ENCODE results near the gene ARHGDIA.
"Not testable (repeated sequence)": the region's sequence is repeated elsewhere in the genome, so short reads cannot be mapped to it uniquely, and the experiment has no call there.

ARHGDIA gene

DNA sequence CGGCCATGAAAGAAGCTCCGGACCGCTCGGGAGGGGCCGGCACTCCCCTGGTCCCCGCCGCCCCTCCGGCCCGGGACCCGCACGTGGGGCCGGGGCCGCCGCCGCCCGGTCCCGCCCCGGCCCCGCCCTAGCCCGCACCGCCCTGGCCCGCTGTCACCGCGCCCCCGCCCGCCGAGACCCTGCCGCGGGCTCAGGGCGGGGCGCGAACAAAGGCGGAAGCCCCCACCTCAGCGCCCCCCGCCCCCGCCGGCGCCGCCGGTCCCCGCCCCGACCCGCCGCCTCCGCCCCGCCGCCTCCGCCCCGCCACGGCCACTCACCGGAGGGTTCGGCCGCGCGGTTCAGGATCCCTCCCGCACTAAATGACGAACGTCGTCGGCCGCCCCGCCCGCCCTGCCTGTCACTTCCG, at the start of gene ARHGDIA:
Gene ARHGDIA (minus strand): TSS at position 357 of the 406 bp plus-strand sequence. CDS start 1,407 bp downstream, outside the sequence.
- no peak for DNase-seq (ENCODE audit: low read depth in 1 of 2, low spot score in 1 of 2)

DNA sequence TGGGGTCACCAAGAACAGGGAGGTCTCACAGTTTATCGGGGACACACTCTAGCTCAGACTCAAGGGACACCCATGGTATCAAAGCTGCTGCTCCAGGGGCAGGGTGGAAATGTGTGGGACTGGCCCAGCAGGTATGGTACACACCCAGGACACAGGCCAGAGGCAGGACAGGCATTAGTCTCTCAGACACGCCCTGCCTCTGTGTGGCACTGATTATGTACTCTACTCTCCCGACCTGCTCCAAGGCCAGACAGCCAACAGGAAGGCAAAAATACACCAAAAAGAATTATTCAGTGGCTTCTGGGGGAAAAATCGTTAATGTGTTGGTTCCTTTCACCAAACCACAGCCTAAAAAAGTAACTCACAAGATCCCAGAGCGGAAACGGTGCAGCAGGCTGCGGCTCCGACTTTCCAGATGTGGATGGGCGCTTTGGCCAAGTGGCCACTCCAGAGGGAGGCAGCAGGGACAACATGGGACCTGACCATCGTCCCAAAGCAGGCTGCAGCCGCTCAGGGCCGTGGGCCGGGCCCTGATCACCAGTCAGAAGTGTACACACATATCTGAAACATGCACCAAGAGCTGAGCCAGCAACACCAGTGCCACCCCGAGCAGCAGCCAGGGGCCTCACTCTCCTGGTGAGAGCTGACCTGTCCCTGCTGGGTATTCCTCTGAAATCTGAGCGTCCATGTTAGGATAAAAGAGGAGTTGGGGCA, 47.9 kb upstream of the ARHGDIA start:
- DNase-seq (ENCODE audit: low read depth in 1 of 2, low spot score in 1 of 2), result no peak

DNA sequence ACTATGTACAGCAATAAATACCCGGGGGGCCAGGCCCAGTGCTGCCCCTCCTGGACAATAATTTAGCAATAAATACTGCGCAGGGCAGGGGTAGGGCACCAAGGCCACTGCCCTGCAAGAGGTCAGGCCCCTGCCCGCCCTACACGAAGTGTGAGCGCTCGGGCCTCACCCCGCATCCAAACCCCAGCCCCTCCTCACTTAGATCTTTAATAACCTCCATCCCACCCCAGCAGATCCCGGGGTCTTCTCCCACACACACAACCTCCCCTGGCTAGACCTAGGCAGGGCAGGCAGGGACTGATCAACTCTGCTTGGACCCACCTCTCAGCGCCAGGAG, 47.2 kb upstream of the ARHGDIA start:
- DNase-seq (ENCODE audit: low read depth in 1 of 2, low spot score in 1 of 2), result not testable (repeated sequence)

DNA sequence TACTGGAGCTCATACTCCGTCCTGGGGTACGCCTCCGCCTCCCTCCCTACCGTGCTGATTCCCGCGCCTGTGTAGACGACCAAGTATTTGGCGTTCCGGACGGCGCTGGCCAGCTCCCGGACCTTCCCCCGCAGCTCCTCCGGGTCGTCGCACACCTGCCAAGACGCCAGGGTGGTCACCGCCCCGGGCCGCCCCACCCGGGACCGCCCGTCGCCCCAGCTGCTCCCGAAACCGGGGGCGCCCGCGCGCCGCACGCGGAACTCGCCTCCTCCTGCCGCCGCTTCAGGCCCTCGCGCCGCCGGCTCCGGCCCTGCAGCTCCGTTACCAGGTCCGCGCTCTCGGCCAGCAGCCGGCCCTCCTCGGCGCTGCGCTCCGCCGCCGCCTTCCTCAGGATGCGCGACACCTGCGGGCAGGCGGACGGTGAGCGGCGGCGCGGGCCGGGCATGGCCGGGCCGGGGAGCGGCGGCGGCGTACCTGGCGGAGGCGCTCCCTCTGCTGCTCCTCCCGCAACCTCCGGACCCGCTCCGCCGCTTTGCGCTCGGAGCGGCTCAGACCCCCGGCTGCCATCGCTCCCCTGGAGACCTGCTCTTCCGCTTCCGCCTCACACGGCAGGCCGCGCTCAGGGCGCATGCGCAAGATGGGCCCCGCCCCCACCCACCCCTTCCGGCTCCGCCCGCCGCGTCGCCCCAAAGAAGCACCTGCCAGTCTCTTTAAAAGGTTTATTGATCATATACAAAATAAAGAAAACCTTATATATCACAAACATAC, 46.6 kb upstream of the ARHGDIA start, which contains the start of gene SIRT7:
Gene SIRT7 (minus strand): TSS at position 612 of the 768 bp plus-strand sequence. CDS start 45 bp downstream, at position 567.
- DNase-seq (ENCODE audit: low read depth in 1 of 2, low spot score in 1 of 2), result peak; percentile 72 to 76

DNA sequence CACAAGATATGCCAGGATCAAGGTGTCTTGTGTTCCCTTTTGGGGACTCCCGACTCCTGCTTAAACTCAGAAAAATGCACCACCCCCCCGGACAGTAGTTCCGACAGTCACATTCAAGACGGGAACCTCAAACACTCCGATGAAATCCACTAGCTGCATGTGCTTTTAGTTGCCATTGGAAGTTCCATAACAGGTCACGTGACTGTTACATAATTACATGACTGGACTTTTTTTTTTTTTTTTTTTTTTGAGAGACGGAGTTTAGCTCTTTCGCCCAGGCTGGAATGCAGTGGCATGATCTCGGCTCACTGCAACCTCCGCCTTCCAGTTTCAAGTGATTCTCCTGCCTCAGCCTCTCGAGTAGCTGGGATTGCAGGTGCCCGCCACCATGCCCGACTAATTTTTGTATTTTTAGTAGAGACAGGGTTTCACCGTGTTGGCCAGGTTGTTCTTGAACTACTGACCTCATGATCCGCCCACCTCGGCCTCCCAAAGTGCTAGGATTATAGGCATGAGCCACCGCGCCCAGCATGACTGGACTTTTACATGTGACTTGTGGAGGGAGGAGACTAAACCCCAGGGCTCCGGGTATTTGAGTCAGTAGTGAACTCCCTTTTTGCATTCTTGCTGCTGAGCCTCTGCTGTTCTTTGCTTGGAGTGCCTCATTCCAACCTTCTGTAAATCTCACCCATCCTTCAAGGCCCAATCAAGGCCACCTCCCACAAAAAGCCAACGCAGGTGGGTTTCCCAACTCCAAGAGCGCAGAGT, 45.3 kb upstream of the ARHGDIA start:
- no peak for DNase-seq (ENCODE audit: low read depth in 1 of 2, low spot score in 1 of 2)

DNA sequence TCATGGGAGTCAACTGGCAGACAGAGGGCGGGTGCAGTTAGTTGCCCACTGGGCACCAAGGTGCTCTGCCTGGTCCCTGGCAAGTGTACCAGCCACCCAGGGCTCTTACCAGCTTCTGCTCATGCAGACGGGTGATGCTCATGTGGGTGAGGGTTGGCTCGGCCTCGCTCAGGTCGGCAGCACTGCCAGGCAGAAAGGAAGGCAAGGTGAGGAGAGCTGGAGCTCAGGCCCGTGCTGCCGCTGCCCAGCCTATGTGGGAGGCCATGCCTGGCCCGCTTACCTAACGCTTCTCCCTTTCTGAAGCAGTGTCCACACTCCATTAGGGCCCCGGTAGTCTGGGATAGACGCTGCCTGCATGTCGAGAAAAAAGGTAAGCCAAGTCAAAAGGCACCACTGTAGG, 44.2 kb upstream of the ARHGDIA start:
- DNase-seq (ENCODE audit: low read depth in 1 of 2, low spot score in 1 of 2), result no peak

DNA sequence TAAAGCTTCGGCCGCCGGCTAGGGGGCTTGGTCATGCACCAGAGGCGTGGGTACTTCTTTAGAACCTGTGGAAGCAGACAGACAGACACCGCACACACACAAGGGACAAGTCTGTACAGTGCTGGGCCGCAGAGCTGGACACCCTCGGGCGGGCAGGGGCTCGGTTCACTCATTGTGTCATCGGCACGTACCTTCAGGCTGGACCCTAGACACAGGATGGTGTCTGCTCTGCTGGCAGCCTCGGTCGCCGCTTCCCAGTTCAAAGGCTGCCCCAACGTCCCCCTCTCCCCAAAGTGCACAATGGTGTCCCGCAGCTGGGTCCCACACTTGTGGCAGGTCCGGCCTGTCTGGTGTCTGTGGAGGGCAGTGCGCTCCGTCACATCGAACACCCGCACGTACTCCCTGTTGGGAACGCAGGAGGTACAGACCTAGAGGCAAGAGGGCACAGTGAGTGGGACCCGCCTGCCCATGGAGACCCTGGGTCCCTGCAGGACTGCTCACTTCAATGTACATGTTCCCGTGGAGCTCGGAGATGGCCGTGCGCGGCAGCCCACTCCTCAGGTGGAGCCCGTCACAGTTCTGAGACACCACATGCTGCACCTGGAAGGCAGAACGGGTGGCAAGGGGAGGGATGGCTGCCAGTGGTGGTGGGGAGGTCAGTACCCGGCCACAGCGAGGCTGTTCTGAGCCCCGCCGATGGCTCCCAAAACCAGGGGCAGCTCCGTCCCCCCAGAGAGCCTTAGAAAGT, 43.1 kb upstream of the ARHGDIA start:
- DNase-seq (ENCODE audit: low read depth in 1 of 2, low spot score in 1 of 2), result no peak

DNA sequence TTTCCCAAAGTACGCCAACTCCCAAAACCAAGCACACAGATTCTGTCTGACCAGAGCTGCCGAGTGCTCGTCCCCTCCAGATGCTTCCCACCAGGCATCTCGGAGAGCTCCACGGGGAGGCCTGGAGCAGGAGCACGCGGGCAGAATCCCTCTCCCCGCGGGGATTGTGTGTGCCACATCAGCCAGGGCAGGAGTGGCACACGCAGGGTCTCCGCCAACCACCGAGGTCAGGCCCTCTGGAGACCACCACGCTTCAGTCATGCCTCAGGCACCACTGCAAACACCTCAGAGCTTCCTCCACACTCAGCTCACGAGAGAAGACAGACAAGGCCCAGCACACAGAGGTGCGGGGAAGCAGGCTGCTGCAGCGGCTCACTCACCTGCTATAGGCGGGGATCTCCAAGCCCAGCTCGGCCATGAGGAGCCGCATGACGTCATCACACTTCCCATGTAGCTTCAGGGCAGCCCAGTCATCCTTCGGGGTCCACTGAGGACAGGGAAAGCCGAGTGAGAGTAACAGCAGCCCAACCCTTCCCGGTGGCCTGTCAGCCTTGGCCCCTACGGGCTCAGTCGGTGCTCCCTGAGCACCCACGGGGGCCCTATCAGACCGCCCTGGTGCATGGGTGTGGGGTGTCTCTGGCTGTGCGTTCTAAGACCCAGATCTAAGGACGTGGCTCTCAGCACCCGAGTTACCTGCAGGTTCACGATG, 42.4 kb upstream of the ARHGDIA start:
- DNase-seq (ENCODE audit: low read depth in 1 of 2, low spot score in 1 of 2), result no peak

DNA sequence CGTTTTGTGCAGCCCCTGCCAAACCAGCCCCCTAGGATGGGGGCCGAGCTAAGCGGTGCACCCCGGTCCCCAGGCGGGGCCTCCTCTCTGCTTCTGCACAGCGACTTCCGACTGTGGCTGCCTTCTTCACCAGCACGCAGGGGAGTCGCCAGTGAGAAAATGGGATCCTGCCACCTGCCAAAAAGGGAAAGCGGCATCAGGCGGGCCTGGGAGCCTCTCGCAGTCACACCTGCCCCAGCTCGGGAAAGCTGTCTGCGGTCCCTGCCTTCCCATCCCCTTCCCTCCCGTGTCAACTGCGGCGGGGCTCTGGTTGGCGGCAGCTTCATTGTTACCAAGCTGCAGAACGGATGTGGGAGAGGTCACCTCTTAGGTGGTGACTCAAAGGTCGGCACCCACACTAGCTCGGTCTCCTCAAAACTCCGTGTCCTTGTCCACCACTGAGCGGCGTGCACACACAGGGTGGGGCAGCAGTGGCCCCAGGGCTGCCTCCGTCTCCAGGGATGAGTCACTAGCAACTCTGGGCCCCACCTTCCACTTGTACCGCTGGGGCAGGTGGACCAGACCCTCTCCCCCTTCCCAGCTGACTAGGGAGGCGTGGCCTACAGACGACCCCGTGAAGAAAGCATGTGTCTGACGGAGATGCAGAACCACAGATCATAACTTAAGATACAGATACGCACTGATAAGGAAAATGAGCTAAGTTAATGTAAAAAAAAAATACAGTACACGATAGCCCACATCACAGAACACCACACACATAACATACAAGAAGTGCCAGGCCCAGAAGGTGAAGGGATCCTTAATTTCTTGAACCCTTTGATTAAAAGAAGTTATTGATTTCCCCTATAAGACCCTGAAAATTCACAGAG, 41.5 kb upstream of the ARHGDIA start:
- DNase-seq (ENCODE audit: low read depth in 1 of 2, low spot score in 1 of 2), result no peak

DNA sequence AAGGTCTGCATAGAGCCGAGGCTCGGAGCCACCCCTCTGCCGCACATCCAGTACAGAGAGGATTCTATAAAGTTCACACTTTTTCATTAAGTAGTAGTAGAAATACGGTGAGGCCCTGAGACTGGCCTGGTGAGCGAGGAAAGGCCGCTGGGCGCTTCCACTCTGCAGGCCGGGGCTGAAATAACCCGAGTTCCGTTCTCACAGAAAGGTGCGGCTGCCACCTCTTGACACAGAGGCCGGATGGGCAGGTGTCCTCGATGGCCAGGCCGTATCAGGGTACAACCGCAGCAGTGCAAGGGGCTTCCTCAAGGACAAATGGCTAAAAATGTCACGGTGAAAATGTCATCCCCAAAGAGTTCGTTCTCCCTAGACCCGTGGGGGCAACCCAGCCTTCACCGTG, 40.8 kb upstream of the ARHGDIA start:
- no peak for DNase-seq (ENCODE audit: low read depth in 1 of 2, low spot score in 1 of 2)

DNA sequence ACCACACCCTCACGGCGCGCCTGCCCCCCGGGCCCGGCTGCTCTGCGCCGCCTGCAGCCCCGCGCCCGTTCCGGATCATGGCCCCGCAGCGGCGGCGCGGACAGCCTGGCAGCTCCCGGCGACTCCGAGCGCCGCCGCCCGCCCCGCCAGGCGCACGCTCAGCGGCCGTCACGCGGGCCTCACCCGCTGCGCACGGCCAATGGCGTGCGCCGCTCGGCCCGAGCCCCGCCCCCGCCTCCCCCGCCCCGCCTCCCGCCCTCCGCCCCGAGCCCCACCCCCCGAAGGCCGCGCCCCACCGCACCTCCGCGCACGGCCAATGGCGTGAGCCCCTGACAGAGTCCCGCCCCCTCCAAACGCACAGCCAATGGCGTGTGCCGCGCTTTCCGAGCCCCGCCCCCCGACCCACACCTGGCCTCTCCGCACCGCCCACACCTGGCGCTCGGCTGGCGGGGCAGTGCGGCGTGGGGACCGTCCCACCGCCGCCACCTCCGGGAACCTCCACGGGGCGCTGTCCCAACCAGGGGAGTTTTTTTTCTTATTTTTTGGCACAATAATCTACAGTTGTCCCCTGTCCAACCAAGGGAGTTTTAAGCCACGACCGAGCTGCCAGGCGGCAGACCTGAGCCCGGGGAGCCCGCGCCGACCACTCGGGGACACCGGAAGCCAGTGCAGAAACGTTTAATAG, 40.3 kb upstream of the ARHGDIA start, which contains the start of gene PCYT2:
Gene PCYT2 (minus strand): TSS at position 123 of the 685 bp plus-strand sequence. CDS start 44 bp downstream, at position 79.
- DNase-seq (ENCODE audit: low read depth in 1 of 2, low spot score in 1 of 2), result peak; percentile 89 to 91

DNA sequence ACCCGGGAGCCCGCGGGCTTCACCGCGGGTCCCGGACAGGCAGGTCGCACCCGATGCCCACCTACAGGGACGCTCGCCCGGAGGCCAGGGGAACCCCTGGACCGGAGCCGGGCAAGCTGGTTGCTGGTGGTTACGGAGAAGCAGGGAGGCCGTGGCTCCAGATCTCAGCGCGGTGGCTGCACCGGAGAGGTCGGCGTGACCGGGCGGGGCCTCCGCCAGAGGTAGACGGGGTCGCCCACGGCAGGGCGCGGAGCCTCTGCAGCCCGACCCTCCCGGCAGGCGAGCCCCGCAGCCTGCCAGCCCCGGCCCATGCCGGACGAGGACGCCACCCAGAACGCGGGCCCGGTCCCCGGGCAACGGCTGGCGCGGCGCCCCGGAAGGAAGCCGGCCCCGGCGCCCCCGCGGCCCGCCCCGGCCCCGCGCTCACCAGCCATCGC, 39.7 kb upstream of the ARHGDIA start:
- DNase-seq (ENCODE audit: low read depth in 1 of 2, low spot score in 1 of 2), result no peak

DNA sequence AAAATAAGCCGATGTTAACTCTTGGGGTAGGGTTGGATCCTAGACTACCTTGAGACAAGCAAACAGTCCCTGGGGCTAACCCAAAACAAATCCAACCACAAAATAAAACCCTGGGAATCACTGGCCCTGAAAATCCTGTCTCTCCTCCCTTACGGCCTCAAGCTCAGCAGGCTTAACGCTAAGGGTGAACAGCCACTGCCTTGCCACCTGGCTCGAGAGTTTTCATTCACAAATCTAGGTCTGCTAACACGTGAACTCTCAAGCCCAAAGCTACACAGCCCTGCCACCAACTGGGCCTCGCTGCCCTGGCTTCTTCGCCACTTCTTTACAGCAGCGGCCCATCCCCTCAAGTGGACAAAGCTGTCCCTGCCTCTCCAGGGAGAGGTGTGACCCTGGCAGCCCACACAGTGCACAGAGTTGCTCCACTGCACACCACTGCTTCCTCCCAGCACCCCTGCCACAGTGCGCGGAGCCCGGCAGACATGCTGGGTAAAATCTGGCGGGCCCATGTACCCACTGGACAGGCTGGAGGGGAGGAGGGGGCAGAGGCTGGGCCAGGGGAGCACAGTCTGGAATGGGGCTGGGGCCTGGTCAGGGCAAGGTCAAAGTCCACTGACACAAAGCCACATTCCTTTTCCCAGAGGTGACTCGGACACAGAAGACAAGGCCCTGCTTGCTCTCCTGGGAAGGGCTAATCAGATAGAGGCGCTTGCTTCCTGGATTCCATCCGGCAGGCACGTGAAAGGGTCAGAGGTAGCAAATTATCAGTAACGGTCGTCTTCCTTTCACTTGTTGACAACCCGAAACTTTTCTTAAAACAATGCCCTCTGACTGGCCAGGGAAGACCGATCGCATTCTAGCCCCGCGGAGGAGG, 39.1 kb upstream of the ARHGDIA start:
- no peak for DNase-seq (ENCODE audit: low read depth in 1 of 2, low spot score in 1 of 2)

DNA sequence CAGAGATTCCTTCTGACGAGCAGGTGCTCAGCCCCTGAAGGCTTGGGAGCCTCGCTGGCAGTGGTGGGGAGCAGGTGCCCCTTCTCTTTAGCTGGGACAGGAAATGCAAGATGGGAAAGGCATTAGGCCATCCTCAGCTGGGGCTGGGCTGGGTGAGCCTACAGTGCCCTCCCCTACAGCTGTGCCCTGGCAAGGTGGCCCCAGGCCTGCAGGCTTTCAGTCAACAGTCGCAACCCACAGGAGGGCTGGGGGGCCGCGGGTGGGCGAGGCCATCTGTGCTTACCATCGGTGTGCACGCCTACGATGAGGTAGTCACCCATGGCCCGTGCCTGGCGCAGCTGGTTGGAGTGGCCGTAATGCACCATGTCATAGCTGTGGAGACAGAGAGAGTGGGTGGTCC, 38.1 kb upstream of the ARHGDIA start:
- no peak for DNase-seq (ENCODE audit: low read depth in 1 of 2, low spot score in 1 of 2)

DNA sequence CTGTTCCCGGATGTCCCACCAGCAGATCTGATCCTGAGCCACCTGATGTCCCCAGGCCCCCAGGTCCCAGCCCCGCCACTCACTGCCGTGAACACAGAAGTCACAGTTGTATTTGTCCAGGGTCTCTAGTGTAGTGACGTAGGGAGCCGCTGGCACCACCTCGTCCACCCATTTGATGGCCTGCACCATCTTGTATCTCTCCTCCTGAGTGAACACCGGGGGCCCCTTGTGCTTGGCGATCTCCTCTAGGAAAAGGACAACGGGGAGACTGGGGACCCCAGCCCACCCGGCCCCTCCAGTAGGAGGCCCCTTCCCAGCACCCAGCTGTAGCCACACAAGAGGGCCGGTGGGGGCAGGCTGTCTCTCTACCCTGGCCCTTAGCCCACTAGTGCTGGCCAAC, 37.7 kb upstream of the ARHGDIA start:
- DNase-seq (ENCODE audit: low read depth in 1 of 2, low spot score in 1 of 2), result no peak

DNA sequence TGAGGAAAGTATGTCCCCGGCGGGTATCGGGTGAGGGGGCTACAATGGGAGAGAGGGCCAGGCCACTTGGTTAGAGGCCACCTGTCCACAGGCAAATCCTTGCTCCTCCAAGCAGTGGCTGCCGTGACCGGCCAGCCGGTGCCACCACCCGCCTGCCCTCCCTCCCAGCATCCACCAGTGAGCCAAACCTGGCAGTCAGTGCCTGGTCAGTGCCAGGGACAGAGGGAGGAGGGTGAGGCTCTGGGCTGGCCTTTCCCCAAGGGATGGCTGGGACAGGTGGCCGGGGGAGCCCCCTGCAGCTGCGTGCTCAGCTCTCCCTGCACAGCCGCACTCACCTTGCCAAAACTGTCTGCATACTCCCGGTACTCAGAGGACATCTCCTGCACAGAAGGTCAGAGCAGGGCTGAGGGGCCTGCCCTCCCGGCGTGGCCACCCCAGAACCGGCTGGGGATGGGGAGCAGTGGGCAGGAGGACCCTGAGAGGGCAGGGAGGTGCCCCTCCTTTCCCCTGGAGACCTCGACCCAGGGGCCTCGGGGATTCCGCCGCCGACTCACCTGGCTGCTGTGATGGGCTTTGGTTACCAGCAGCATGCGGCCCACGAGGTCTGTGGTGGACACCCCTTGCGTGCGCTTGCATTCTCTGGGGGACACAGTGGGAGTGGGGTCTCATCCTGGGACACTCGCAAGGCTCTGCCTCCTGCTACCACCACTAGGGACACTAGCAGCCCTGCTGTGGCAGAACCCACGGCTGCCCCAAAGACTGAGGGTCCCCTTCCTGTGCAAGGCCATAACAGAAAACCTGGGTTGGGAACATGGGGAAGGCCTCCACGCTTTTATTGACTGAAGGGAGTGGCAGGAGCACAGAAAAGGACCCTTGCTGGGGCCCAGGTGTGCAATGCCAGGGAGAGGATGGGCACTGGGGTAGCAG, 36.3 kb upstream of the ARHGDIA start:
- DNase-seq (ENCODE audit: low read depth in 1 of 2, low spot score in 1 of 2), result no peak

Data from stimulated activated CD4-positive, alpha-beta T cell treated with anti-CD3 and anti-CD28 coated beads, Interleukin-15, amount 100 ng/mL, for 1 hour (primary cell).